HFF-Myc (cell line): ENCODE results near the gene LY86.

Source experiments
- DNase-seq: peaks from one replicate; pipeline ENCODE4 v3.0.0-alpha.2; 2011; ENCODE audit warnings: low read depth; ENCODE audit errors: extremely low read depth
- H3K4me3 ChIP-seq: replicated peaks from 2 replicates; pipeline ENCODE4 v1.5.1; 2011; ENCODE audit warnings: low read depth, mild to moderate bottlenecking, control low read depth, low read length
- CTCF ChIP-seq: IDR thresholded peaks from 2 replicates; pipeline ENCODE4 v1.5.1; 2012; ENCODE audit warnings: mild to moderate bottlenecking, low read depth, low read length, control low read depth; ENCODE audit errors: missing control alignments

Gene LY86

GRCh38 chr6:6656287-6656686 lies 67.8 kb downstream of the LY86 start:
- TF ChIP-seq CTCF = no peak
- DNase-seq = no peak

GRCh38 chr6:6657085-6657819 lies 68.7 kb downstream of the LY86 start:
- no peak overlapping the region for H3K4me3 ChIP-seq
- no peak for TF ChIP-seq CTCF
- no peak for DNase-seq

More at GRCh38 chr6:6656287-6656686, 67.8 kb downstream of the LY86 start:
- no peak overlapping the region for H3K4me3 ChIP-seq

GRCh38 chr6:6657820-6658217 lies 69.3 kb downstream of the LY86 start:
- H3K4me3 ChIP-seq = no peak overlapping the region
- no peak for TF ChIP-seq CTCF
- no peak for DNase-seq

GRCh38 chr6:6659600-6660327 lies 71.2 kb downstream of the LY86 start:
- no peak for TF ChIP-seq CTCF
- no peak for DNase-seq
- no peak overlapping the region for H3K4me3 ChIP-seq

- no peak overlapping the region for H3K4me3 ChIP-seq
- TF ChIP-seq CTCF = no peak
Measured at GRCh38 chr6:6660339-6661045, 72.0 kb downstream of the LY86 start.

GRCh38 chr6:6661191-6661590 lies 72.7 kb downstream of the LY86 start:
- H3K4me3 ChIP-seq = no peak overlapping the region
- DNase-seq = no peak
- TF ChIP-seq CTCF = no peak

More at GRCh38 chr6:6660339-6661045, 72.0 kb downstream of the LY86 start:
- no peak for DNase-seq
